ENCODE data around the gene CFAP210.

DNA sequence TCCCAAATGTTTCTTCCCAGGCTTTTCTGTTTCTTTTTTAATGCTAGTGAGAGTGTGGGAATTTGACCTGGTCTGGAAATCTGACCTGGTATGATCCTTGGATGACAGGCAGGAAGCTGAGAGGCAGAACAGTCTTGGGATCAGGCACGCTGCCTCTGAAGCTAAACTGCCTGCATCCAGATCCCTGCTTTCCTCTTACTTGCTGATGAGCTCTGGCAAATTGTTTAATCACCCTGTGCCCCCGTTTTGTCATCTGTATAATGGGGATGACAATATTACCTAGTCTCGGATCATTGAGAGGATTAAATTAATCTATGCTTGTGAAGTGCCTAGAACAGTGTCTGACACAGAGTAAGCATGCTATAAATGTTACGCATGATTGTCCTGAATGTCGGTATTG lies 42.7 kb upstream of the CFAP210 start:
- no peak for TF ChIP-seq MYNN (IDR thresholded peaks at IDR 0.05)
- TF ChIP-seq MYNN (CRISPR knock-in tag; IDR thresholded peaks at IDR 0.05): no peak
- TF ChIP-seq HDAC1 (IDR thresholded peaks at IDR 0.05): 0 out of 4 replicates have a peak, but pooled peaks of 1 of the 2 experiments have one; percentile 24
- no peak for TF ChIP-seq POLR2G (IDR thresholded peaks at IDR 0.05; ENCODE audit: low read depth, low read length)
- no peak for TF ChIP-seq RFX5 (IDR thresholded peaks at IDR 0.05; ENCODE audit: low read depth, low read length)
- no peak for TF ChIP-seq TGIF2 (CRISPR knock-in tag; IDR thresholded peaks at IDR 0.05)
- no peak for TF ChIP-seq ZNF518B (CRISPR knock-in tag; IDR thresholded peaks at IDR 0.05)
- TF ChIP-seq MYC (IDR thresholded peaks at IDR 0.05; ENCODE audit: low read depth, low read length): no peak
- TF ChIP-seq MYC (CRISPR knock-in tag; IDR thresholded peaks at IDR 0.05; ENCODE audit: borderline replicate concordance, low read depth): no peak
- no peak for TF ChIP-seq HNRNPLL (IDR thresholded peaks at IDR 0.05; ENCODE audit: low read depth, low read length, poor library complexity, severe bottlenecking)
- TF ChIP-seq, protein P1, sequence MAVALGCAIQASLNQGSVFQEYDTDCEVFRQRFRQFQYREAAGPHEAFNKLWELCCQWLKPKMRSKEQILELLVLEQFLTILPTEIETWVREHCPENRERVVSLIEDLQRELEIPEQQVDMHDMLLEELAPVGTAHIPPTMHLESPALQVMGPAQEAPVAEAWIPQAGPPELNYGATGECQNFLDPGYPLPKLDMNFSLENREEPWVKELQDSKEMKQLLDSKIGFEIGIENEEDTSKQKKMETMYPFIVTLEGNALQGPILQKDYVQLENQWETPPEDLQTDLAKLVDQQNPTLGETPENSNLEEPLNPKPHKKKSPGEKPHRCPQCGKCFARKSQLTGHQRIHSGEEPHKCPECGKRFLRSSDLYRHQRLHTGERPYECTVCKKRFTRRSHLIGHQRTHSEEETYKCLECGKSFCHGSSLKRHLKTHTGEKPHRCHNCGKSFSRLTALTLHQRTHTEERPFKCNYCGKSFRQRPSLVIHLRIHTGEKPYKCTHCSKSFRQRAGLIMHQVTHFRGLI (CRISPR knock-in tag; IDR thresholded peaks at IDR 0.05): no peak
- no peak for TF ChIP-seq CBFB (CRISPR knock-in tag; IDR thresholded peaks at IDR 0.05)
- TF ChIP-seq ZNF76 (CRISPR knock-in tag; IDR thresholded peaks at IDR 0.05; ENCODE audit: borderline replicate concordance): no peak
- no peak for TF ChIP-seq MTA2 (IDR thresholded peaks at IDR 0.05; ENCODE audit: low read depth)
